ENCODE measurements around the gene CDC42SE2.

Gene CDC42SE2

DNA sequence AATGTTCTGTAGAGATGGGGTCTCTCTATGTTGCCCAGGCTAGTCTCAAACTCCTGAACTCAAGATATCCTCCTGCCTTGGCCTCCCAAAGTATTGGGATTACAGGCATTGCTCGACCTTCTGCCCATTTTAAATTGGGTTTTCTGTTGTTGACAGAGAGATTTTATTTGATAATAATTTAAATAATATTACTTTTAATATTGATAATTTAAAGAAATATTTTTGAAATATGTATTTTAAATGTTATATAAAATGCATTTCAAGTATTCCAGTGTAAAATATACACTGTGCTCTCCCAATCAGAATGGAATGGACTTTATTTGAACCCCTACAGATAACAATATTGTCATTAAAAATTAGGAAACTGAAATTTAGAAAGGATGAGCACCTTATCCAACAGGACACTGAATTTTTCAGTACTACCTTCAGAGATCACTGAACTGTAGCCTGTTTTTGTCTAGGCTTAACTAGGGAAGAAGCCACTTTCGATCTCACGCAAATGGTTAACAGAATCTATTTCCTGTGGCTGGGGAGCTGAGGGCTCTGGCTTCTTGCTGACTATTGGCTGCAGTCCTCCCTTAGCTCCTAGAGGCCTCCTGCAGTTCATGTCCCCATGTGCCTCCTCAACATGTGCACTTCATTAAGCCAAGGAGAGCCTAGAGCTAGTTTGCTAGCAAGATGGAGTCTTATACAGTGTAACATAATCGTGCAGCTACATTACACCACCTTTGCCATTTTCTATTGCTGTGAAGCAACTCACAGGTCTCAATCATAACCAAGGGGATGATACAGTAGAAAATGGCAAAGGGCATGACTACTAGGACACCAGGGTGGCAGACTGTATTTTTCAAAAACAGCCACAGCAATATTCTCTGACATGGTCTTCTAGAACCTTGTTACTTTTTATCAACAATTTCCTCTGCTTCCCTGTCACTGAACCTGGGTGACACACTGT, 150.0 kb downstream of the CDC42SE2 start:
- no peak overlapping the region for H3K27ac ChIP-seq (ENCODE audit: low read depth, low read length)
- H3K9me3 ChIP-seq (ENCODE audit: control insufficient read depth, insufficient read depth, low read depth, low read length) = no peaks in the 10 kb centered on the region
- H3K4me1 ChIP-seq (ENCODE audit: control insufficient read depth, insufficient read depth, low read length) = no peaks in the 10 kb centered on the region
- no peak overlapping the region for H3K4me3 ChIP-seq (ENCODE audit: low read depth, low read length)
- no peaks in the 10 kb centered on the region; the same call in 1 of the 2 replicates for H3K36me3 ChIP-seq (ENCODE audit: control insufficient read depth, insufficient read depth, low read length)
- H3K9ac ChIP-seq (ENCODE audit: low read length) = no peak overlapping the region
- no peaks in the 10 kb centered on the region for H3K27me3 ChIP-seq (ENCODE audit: control insufficient read depth, insufficient read depth, low read length)

DNA sequence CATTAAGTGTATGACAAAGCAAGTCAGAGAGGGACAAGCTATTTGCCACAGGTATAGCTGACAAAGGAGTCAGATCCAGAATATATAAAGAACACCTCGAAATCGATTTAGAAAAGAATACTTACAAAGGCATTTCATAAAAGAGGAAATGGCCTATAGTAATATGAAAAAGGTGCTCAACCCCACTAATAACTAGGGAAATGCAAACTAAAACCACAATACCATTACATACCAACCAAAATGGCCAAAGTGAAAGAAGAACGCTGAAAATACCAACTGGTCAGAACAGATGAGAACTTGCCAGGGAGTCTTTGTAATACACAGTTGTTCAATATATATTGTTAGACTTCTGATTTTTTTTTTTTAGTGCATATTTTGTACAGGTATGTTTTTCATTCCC, 152.9 kb downstream of the CDC42SE2 start:
- H3K36me3 ChIP-seq (ENCODE audit: control insufficient read depth, insufficient read depth, low read length) = peaks cover 2% of the 10 kb centered on the region
- H3K27ac ChIP-seq (ENCODE audit: low read depth, low read length) = no peak overlapping the region
- no peaks in the 10 kb centered on the region for H3K9me3 ChIP-seq (ENCODE audit: control insufficient read depth, insufficient read depth, low read depth, low read length)
- H3K4me3 ChIP-seq (ENCODE audit: low read depth, low read length) = no peak overlapping the region
- H3K4me1 ChIP-seq (ENCODE audit: control insufficient read depth, insufficient read depth, low read length) = no peaks in the 10 kb centered on the region
- H3K9ac ChIP-seq (ENCODE audit: low read length) = no peak overlapping the region
- no peaks in the 10 kb centered on the region for H3K27me3 ChIP-seq (ENCODE audit: control insufficient read depth, insufficient read depth, low read length)

DNA sequence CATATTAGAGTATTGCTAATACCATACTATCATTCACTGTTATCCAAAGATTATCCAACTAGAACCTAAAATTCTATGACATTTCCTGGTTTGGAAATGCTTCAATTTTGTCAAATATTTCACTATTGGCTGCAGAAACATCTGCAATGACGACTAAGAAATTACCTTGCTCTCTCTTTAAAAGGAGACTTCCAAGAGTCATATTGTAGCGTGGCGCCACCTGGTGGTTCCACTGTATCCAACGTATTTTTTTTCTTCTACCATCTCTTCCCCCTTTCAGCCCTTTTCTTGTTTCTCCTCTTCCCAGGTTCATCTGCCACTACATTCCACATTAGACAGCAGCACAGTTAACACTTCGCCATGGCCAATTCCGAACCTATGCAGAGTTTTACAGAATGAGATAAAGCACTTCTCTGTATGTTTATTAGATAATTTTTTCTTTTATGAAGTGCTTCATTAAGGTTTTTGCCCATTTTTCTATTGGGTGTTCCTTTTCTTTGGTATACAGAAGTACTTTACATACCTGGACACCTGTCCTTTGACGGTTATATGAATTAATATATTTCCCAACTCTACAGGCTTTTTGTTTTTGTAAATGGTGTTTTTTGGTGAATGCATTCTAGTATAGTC, 153.5 kb downstream of the CDC42SE2 start:
- Histone ChIP-seq H3K9ac (ENCODE audit: low read length) (no peak overlapping the region), H3K27me3 (ENCODE audit: control insufficient read depth, insufficient read depth, low read length) (no peaks in the 10 kb centered on the region), H3K4me3 (ENCODE audit: low read depth, low read length) (no peak overlapping the region), H3K9me3 (ENCODE audit: control insufficient read depth, insufficient read depth, low read depth, low read length) (no peaks in the 10 kb centered on the region), H3K4me1 (ENCODE audit: control insufficient read depth, insufficient read depth, low read length) (no peaks in the 10 kb centered on the region), H3K27ac (ENCODE audit: low read depth, low read length) (no peak overlapping the region), H3K36me3 (ENCODE audit: control insufficient read depth, insufficient read depth, low read length) (peaks cover 3% of the 10 kb centered on the region)

DNA sequence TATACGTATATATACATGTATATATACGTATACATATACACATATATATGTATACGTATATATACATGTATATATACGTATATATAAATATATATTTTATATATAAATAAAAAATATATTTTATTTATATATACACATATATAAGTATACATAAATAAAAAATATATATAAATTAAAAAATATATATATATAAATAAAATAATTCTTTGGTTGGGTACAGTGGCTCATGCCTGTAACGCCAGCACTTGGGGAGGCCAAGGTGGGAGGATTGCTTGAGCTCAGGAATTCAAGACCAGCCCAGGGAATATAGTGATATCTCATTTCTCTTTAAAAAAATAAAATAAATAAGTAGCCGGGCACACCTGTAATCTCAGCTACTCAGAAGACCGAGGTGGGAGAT, 155.0 kb downstream of the CDC42SE2 start:
- Histone ChIP-seq H3K4me3 (ENCODE audit: low read depth, low read length) (no peak overlapping the region), H3K9ac (ENCODE audit: low read length) (no peak overlapping the region), H3K27ac (ENCODE audit: low read depth, low read length) (no peak overlapping the region), H3K27me3 (ENCODE audit: control insufficient read depth, insufficient read depth, low read length) (no peaks in the 10 kb centered on the region), H3K4me1 (ENCODE audit: control insufficient read depth, insufficient read depth, low read length) (no peaks in the 10 kb centered on the region), H3K9me3 (ENCODE audit: control insufficient read depth, insufficient read depth, low read depth, low read length) (no peaks in the 10 kb centered on the region), H3K36me3 (ENCODE audit: control insufficient read depth, insufficient read depth, low read length) (peaks cover 3% of the 10 kb centered on the region)

DNA sequence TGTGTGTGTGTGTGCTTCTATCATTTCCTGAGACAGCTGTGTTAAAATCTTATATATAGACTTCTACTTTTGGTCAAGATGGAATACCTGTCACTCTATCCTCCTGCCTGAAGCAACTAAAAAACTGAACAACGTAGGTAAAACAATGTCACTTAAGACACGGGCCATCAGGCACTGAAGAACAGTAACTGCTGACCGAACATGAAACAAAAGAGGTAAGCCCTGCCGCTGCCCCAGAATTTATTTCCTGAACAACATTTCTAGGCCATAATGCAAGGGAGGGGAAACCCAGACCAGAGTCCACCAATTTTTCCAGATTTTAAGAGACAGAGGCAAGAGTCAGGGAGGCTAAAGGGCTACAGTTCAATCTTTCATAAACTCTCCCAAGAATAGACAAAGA, 156.0 kb downstream of the CDC42SE2 start:
- peaks cover 3% of the 10 kb centered on the region; the same call in 1 of the 2 replicates for H3K36me3 ChIP-seq (ENCODE audit: control insufficient read depth, insufficient read depth, low read length)
- no peaks in the 10 kb centered on the region for H3K4me1 ChIP-seq (ENCODE audit: control insufficient read depth, insufficient read depth, low read length)
- H3K4me3 ChIP-seq (ENCODE audit: low read depth, low read length) = no peak overlapping the region
- no peaks in the 10 kb centered on the region for H3K27me3 ChIP-seq (ENCODE audit: control insufficient read depth, insufficient read depth, low read length)
- no peak overlapping the region for H3K9ac ChIP-seq (ENCODE audit: low read length)
- no peaks in the 10 kb centered on the region for H3K9me3 ChIP-seq (ENCODE audit: control insufficient read depth, insufficient read depth, low read depth, low read length)
- no peak overlapping the region for H3K27ac ChIP-seq (ENCODE audit: low read depth, low read length)

DNA sequence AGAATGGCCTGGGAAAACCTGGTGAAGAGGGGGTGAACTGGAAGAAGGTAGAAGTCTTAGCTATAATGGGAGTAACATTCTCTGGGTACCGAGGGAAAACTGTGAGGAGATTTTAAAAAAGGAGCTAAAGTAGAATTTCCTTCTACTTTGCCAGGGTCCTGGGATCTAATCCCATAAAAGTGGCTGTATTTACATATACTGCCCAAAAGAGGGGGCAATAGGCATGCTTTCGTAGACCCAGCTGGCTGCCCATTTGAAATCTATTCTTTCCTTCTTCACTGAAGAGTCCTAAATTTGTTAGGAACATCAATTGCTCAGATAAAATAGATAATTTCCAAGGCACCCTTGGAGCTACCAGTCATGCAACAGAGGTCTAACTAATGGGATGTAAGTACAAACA, 159.2 kb downstream of the CDC42SE2 start:
- no peak overlapping the region for H3K4me3 ChIP-seq (ENCODE audit: low read depth, low read length)
- no peak overlapping the region for H3K9ac ChIP-seq (ENCODE audit: low read length)
- H3K36me3 ChIP-seq (ENCODE audit: control insufficient read depth, insufficient read depth, low read length) = peaks cover 19% of the 10 kb centered on the region
- no peak overlapping the region for H3K27ac ChIP-seq (ENCODE audit: low read depth, low read length)
- no peaks in the 10 kb centered on the region for H3K4me1 ChIP-seq (ENCODE audit: control insufficient read depth, insufficient read depth, low read length)
- no peaks in the 10 kb centered on the region for H3K27me3 ChIP-seq (ENCODE audit: control insufficient read depth, insufficient read depth, low read length)
- H3K9me3 ChIP-seq (ENCODE audit: control insufficient read depth, insufficient read depth, low read depth, low read length) = no peaks in the 10 kb centered on the region

DNA sequence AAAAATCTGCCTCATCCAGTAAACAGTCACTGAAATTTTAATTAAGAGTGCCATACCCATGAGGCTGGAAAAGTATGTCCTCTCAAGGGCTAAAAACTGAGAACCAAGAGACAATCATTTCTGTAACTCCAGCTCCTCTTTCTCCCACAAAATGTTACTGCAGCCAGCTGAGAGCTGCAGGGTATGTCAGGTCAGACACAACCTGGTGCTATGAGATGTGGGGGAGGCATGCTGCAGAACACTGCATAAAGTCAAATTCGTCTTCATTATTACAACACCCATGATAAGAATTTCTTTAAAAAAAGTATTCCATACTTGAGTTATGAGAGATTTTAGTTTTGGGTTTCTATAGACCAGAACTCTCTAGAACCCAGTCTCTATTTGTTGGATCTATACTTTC, 162.2 kb downstream of the CDC42SE2 start:
- H3K27me3 ChIP-seq (ENCODE audit: control insufficient read depth, insufficient read depth, low read length) = no peaks in the 10 kb centered on the region
- H3K27ac ChIP-seq (ENCODE audit: low read depth, low read length) = no peak overlapping the region
- H3K36me3 ChIP-seq (ENCODE audit: control insufficient read depth, insufficient read depth, low read length) = peaks cover 33% of the 10 kb centered on the region
- no peak overlapping the region for H3K9ac ChIP-seq (ENCODE audit: low read length)
- H3K4me1 ChIP-seq (ENCODE audit: control insufficient read depth, insufficient read depth, low read length) = no peaks in the 10 kb centered on the region
- H3K4me3 ChIP-seq (ENCODE audit: low read depth, low read length) = no peak overlapping the region
- H3K9me3 ChIP-seq (ENCODE audit: control insufficient read depth, insufficient read depth, low read depth, low read length) = no peaks in the 10 kb centered on the region

DNA sequence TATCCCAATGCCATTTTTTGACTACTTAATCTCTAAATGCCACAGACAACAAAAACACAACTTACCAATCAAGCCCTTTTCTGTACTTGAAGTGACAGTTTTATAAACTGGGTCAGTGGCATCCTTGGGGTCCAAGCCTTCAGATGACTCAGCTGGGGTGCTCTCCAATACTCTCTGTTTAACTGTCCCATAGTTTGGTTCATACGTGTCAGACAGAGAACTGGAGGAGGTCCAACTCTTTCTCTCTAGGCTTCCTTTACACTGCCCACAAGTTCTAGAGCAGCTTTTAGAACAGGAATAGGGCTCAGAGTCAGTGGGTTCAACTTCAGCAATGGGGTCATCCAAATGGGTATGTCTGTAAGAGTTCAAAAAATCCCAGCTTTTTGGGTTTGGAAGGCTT, 166.9 kb downstream of the CDC42SE2 start:
- Histone ChIP-seq H3K9ac (ENCODE audit: low read length) (no peak overlapping the region), H3K9me3 (ENCODE audit: control insufficient read depth, insufficient read depth, low read depth, low read length) (no peaks in the 10 kb centered on the region), H3K4me1 (ENCODE audit: control insufficient read depth, insufficient read depth, low read length) (no peaks in the 10 kb centered on the region), H3K4me3 (ENCODE audit: low read depth, low read length) (no peak overlapping the region), H3K27me3 (ENCODE audit: control insufficient read depth, insufficient read depth, low read length) (no peaks in the 10 kb centered on the region), H3K27ac (ENCODE audit: low read depth, low read length) (no peak overlapping the region), H3K36me3 (ENCODE audit: control insufficient read depth, insufficient read depth, low read length) (peaks cover 54% of the 10 kb centered on the region)

DNA sequence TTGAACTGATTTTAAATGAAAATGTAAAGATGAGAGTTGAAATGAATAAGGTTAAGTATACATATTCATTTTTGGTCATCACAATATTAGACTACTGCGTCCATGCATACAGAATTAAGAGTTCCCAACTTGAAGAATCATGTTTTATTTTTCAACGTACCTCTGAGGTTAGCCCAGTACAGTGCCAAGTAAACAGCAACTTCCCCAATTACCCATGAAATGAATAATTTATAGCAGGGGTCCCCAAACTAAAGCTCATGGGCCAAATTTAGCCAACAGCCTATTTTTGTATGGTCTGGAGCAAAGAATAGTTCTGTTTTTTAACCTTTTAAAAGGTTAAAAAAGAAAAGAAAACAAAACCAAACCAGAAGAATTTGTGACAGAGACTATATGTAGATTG, 167.9 kb downstream of the CDC42SE2 start:
- Histone ChIP-seq H3K36me3 (ENCODE audit: control insufficient read depth, insufficient read depth, low read length) (peaks cover 47% of the 10 kb centered on the region), H3K4me3 (ENCODE audit: low read depth, low read length) (no peak overlapping the region), H3K9ac (ENCODE audit: low read length) (no peak overlapping the region), H3K27ac (ENCODE audit: low read depth, low read length) (no peak overlapping the region), H3K27me3 (ENCODE audit: control insufficient read depth, insufficient read depth, low read length) (no peaks in the 10 kb centered on the region), H3K9me3 (ENCODE audit: control insufficient read depth, insufficient read depth, low read depth, low read length) (no peaks in the 10 kb centered on the region), H3K4me1 (ENCODE audit: control insufficient read depth, insufficient read depth, low read length) (no peaks in the 10 kb centered on the region)

DNA sequence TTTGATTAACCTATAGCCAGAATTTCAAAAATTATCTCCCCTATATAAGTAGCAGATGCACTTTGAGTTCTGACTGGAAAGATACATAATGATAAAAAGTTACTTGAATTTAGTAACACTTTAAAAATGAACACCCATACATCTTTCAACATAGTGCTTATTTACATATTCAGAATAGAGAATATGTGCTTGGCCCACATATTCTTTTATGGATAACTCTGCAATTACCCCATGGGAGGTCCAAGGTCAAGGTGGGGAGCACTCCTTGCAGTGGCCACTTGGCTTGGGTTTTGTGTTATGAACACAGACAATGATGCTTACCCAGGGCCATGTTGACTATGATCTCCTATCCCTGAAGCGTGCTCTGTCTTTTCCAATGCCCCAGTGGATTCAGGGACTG, 169.3 kb downstream of the CDC42SE2 start:
- no peak overlapping the region for H3K9ac ChIP-seq (ENCODE audit: low read length)
- H3K4me1 ChIP-seq (ENCODE audit: control insufficient read depth, insufficient read depth, low read length) = no peaks in the 10 kb centered on the region
- no peak overlapping the region for H3K27ac ChIP-seq (ENCODE audit: low read depth, low read length)
- H3K9me3 ChIP-seq (ENCODE audit: control insufficient read depth, insufficient read depth, low read depth, low read length) = no peaks in the 10 kb centered on the region
- H3K27me3 ChIP-seq (ENCODE audit: control insufficient read depth, insufficient read depth, low read length) = no peaks in the 10 kb centered on the region
- no peak overlapping the region for H3K4me3 ChIP-seq (ENCODE audit: low read depth, low read length)
- peaks cover 50% of the 10 kb centered on the region for H3K36me3 ChIP-seq (ENCODE audit: control insufficient read depth, insufficient read depth, low read length)

DNA sequence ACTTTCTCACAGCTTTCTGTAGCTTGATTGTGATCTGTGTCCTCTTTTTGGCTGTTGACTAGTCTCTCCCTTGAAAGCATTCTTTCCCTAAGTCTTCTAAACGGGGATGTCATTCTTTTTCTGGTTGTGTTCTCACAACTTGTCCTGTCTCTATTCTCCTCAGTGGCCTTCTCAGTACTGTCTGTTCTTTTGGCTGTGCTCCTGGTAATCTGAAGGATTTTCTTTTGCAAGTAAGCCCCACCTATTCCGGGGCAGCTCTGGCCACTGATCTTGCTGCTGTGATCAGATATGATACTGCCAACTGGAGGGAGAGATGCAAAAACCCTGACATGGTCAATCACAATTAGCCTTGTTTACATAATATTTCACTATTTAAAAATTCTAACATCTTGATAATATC, 172.2 kb downstream of the CDC42SE2 start:
- H3K4me1 ChIP-seq (ENCODE audit: control insufficient read depth, insufficient read depth, low read length) = no peaks in the 10 kb centered on the region
- H3K4me3 ChIP-seq (ENCODE audit: low read depth, low read length) = no peak overlapping the region
- H3K27ac ChIP-seq (ENCODE audit: low read depth, low read length) = no peak overlapping the region
- peaks cover 60% of the 10 kb centered on the region for H3K36me3 ChIP-seq (ENCODE audit: control insufficient read depth, insufficient read depth, low read length)
- H3K9me3 ChIP-seq (ENCODE audit: control insufficient read depth, insufficient read depth, low read depth, low read length) = no peaks in the 10 kb centered on the region
- H3K9ac ChIP-seq (ENCODE audit: low read length) = no peak overlapping the region
- no peaks in the 10 kb centered on the region for H3K27me3 ChIP-seq (ENCODE audit: control insufficient read depth, insufficient read depth, low read length)
